Measurements from ENCODE around the gene EPM2A. TPM values are rescaled to one million over a fixed set of nuclear protein-coding genes. Genes with fewer than 3 reads are reported as not detected.

EPM2A gene
- total RNA-seq, 1 donor: 11.6 TPM

- Histone ChIP-seq H3K9me3 (ENCODE audit: low read depth, low read length) (no peaks in the 10 kb centered on the region), H2AFZ (ENCODE audit: low read length) (no peak overlapping the region), H4K20me1 (ENCODE audit: insufficient read depth, low read length) (no peaks in the 10 kb centered on the region), H3K79me2 (ENCODE audit: insufficient read depth, low read length) (no peaks in the 10 kb centered on the region), H3K4me2 (ENCODE audit: insufficient read depth, low read length) (no peak overlapping the region), H3K27ac (ENCODE audit: low read depth, low read length) (no peak overlapping the region), H3K4me1 (ENCODE audit: insufficient read depth, low read length) (no peaks in the 10 kb centered on the region), H3K36me3 (ENCODE audit: insufficient read depth, low read length) (no peaks in the 10 kb centered on the region), H3K27me3 (ENCODE audit: insufficient read depth, low read length) (no peaks in the 10 kb centered on the region), H3K4me3 (ENCODE audit: insufficient read depth, low read length) (no peak overlapping the region)
- TF ChIP-seq CTCF (IDR thresholded peaks at IDR 0.05; ENCODE audit: extremely low read depth, low read depth, low read length): no peak
- DNase-seq (ENCODE audit: insufficient read length, low spot score, missing footprints): no peak
These were observed 7.4 kb downstream of the EPM2A start for GRCh38 chr6:145727817-145728388.

- no peak for DNase-seq (ENCODE audit: insufficient read length, low spot score, missing footprints)
- no peak for TF ChIP-seq CTCF (IDR thresholded peaks at IDR 0.05; ENCODE audit: extremely low read depth, low read depth, low read length)
- Histone ChIP-seq H3K9me3 (ENCODE audit: low read depth, low read length) (no peaks in the 10 kb centered on the region), H3K4me2 (ENCODE audit: insufficient read depth, low read length) (no peak overlapping the region), H3K36me3 (ENCODE audit: insufficient read depth, low read length) (no peaks in the 10 kb centered on the region), H3K4me3 (ENCODE audit: insufficient read depth, low read length) (no peak overlapping the region), H3K4me1 (ENCODE audit: insufficient read depth, low read length) (no peaks in the 10 kb centered on the region), H4K20me1 (ENCODE audit: insufficient read depth, low read length) (no peaks in the 10 kb centered on the region), H3K27ac (ENCODE audit: low read depth, low read length) (no peak overlapping the region), H3K79me2 (ENCODE audit: insufficient read depth, low read length) (no peaks in the 10 kb centered on the region), H2AFZ (ENCODE audit: low read length) (no peak overlapping the region), H3K27me3 (ENCODE audit: insufficient read depth, low read length) (no peaks in the 10 kb centered on the region)
These were observed 9.8 kb downstream of the EPM2A start for GRCh38 chr6:145725570-145725969.

GRCh38 chr6:145723646-145724045 is 11.7 kb downstream of the EPM2A start:
- H3K4me1 ChIP-seq (ENCODE audit: insufficient read depth, low read length): no peaks in the 10 kb centered on the region
- H3K9me3 ChIP-seq (ENCODE audit: low read depth, low read length): no peaks in the 10 kb centered on the region
- no peak overlapping the region for H3K4me2 ChIP-seq (ENCODE audit: insufficient read depth, low read length)
- H4K20me1 ChIP-seq (ENCODE audit: insufficient read depth, low read length): no peaks in the 10 kb centered on the region
- H3K4me3 ChIP-seq (ENCODE audit: insufficient read depth, low read length): no peak overlapping the region
- H2AFZ ChIP-seq (ENCODE audit: low read length): peak overlapping the region; percentile 3
- H3K36me3 ChIP-seq (ENCODE audit: insufficient read depth, low read length): no peaks in the 10 kb centered on the region
- H3K27ac ChIP-seq (ENCODE audit: low read depth, low read length): no peak overlapping the region
- H3K27me3 ChIP-seq (ENCODE audit: insufficient read depth, low read length): no peaks in the 10 kb centered on the region
- H3K79me2 ChIP-seq (ENCODE audit: insufficient read depth, low read length): no peaks in the 10 kb centered on the region
- DNase-seq (ENCODE audit: insufficient read length, low spot score, missing footprints): no peak
- TF ChIP-seq CTCF (IDR thresholded peaks at IDR 0.05; ENCODE audit: extremely low read depth, low read depth, low read length): no peak

GRCh38 chr6:145722190-145722589 is 13.1 kb downstream of the EPM2A start:
- no peaks in the 10 kb centered on the region for H3K36me3 ChIP-seq (ENCODE audit: insufficient read depth, low read length)
- no peak overlapping the region for H3K4me2 ChIP-seq (ENCODE audit: insufficient read depth, low read length)
- no peaks in the 10 kb centered on the region for H3K9me3 ChIP-seq (ENCODE audit: low read depth, low read length)
- no peaks in the 10 kb centered on the region for H4K20me1 ChIP-seq (ENCODE audit: insufficient read depth, low read length)
- no peaks in the 10 kb centered on the region for H3K79me2 ChIP-seq (ENCODE audit: insufficient read depth, low read length)
- no peaks in the 10 kb centered on the region for H3K27me3 ChIP-seq (ENCODE audit: insufficient read depth, low read length)
- H3K4me1 ChIP-seq (ENCODE audit: insufficient read depth, low read length): no peaks in the 10 kb centered on the region
- H3K4me3 ChIP-seq (ENCODE audit: insufficient read depth, low read length): no peak overlapping the region
- no peak overlapping the region for H2AFZ ChIP-seq (ENCODE audit: low read length)
- H3K27ac ChIP-seq (ENCODE audit: low read depth, low read length): no peak overlapping the region
- no peak for TF ChIP-seq CTCF (IDR thresholded peaks at IDR 0.05; ENCODE audit: extremely low read depth, low read depth, low read length)
- no peak for DNase-seq (ENCODE audit: insufficient read length, low spot score, missing footprints)

Data from osteoblast (primary cell).